Heart left ventricle (tissue), 13 donors: Measurements from ENCODE around the gene KCNIP3.

Experiments
- POLR2A ChIP-seq, 2 donors: fragments of 450-650 bp; IDR thresholded peaks; one replicate each; pipeline ENCODE4 v1.6.1; 2017; ENCODE audit warnings: antibody characterized with exemption in 2 of 2, mild to moderate bottlenecking in 2 of 2, moderate library complexity in 2 of 2
- TF ChIP-seq, protein P1 (sequence below), 12 donors: fragments of 200-600 bp; sonication (generic) in 4 of 12; IDR thresholded peaks; one replicate each; pipeline versions ENCODE4 v1.5.0 to v1.8.0; 2018 to 2022; ENCODE audit warnings: antibody characterized with exemption in 12 of 12, mild to moderate bottlenecking in 5 of 12
- donor health status: ischemic (EF 13 %, LVEDD 7.1; RV severe dilation, severe dysfunction).
- donor health status: DM: no; HTN: yes; CAD: no.
- donor health status: DM: no; HTN: no; CAD: no.
- donor health status: ischemic (EF 25% LVEDD 6.9; RV normal size, moderate dysfunction).
- donor health status: ischemic (EF 25% LVEDD 5.7; RV mildly dilated, moderate dysfunction).
- donor health status: ischemic (EF 35%, LVEDD 5.7; RV mildly dilated, moderate dysfunction).
- donor health status: nonischemic (EF 11% LVEDD 7.7; RV severe dilation, severe dysfunction).
- donor health status: DM: yes; HTN: yes; CAD: no.
- donor health status: PGD.
- donor health status: ischemic (EF 29% LVEDD 5.4; RV normal size, mild dysfunction).
- donor health status: nonischemic (EF 23%, LVEDD 6.1; RV moderate dilation, normal function).

DNA sequence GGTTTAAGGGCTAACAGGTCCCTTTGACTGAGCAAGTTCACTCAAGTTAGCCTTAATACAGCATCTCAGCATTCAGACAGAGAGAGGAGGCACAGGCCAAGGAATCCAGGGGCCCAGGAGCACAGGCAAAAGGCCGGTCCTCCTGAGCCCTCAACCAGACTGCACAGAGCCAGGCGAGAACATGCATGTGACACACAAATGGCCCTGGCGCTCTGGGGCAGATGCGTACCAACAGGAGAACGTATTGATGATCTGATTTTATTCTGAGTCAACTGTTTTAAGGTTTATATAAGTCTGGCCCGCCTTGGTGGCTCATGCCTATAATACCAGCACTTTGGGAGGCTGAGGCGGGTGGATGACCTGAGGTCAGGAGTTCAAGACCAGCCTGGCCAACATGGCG, 34.9 kb downstream of the KCNIP3 start:
- TF ChIP-seq, protein P1, sequence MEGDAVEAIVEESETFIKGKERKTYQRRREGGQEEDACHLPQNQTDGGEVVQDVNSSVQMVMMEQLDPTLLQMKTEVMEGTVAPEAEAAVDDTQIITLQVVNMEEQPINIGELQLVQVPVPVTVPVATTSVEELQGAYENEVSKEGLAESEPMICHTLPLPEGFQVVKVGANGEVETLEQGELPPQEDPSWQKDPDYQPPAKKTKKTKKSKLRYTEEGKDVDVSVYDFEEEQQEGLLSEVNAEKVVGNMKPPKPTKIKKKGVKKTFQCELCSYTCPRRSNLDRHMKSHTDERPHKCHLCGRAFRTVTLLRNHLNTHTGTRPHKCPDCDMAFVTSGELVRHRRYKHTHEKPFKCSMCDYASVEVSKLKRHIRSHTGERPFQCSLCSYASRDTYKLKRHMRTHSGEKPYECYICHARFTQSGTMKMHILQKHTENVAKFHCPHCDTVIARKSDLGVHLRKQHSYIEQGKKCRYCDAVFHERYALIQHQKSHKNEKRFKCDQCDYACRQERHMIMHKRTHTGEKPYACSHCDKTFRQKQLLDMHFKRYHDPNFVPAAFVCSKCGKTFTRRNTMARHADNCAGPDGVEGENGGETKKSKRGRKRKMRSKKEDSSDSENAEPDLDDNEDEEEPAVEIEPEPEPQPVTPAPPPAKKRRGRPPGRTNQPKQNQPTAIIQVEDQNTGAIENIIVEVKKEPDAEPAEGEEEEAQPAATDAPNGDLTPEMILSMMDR (IDR thresholded peaks at IDR 0.05): no peak
- TF ChIP-seq POLR2A (IDR thresholded peaks at IDR 0.05): no peak
